Measurements from ENCODE around the gene RNF167.

Gene RNF167

GRCh38 chr17:4958102-4958501, 18.0 kb downstream of the RNF167 start:
- DNase-seq = no peak

GRCh38 chr17:4959261-4959965, 19.3 kb downstream of the RNF167 start:
- DNase-seq = no peak

- no peak for DNase-seq
These were observed 20.3 kb downstream of the RNF167 start for GRCh38 chr17:4960279-4960922.

- no peak for DNase-seq
These were observed 25.4 kb downstream of the RNF167 start for GRCh38 chr17:4965311-4965986.

- DNase-seq = peak; percentile 99
These were observed 26.9 kb downstream of the RNF167 start for GRCh38 chr17:4966844-4967538.

GRCh38 chr17:4967539-4968485, 27.7 kb downstream of the RNF167 start, which contains the start of gene SPAG7:
TSS of gene SPAG7 (minus strand) at chr17:4967817. CDS start at chr17:4967804, 13 bp downstream.
- peak; percentile 97 for DNase-seq

GRCh38 chr17:4968486-4969046, 28.5 kb downstream of the RNF167 start:
- DNase-seq = no peak

- no peak for DNase-seq
These were observed 29.0 kb downstream of the RNF167 start for GRCh38 chr17:4969047-4969550.

- DNase-seq = no peak
These were observed 29.6 kb downstream of the RNF167 start for GRCh38 chr17:4969551-4970173.

- no peak for DNase-seq
These were observed 30.2 kb downstream of the RNF167 start for GRCh38 chr17:4970273-4970672.

- DNase-seq = no peak
These were observed 31.8 kb downstream of the RNF167 start for GRCh38 chr17:4971826-4972225.

- no peak for DNase-seq
These were observed 32.3 kb downstream of the RNF167 start for GRCh38 chr17:4972322-4972721.

GRCh38 chr17:4972752-4973151, 32.7 kb downstream of the RNF167 start:
- no peak for DNase-seq

- no peak for DNase-seq
These were observed 33.4 kb downstream of the RNF167 start for GRCh38 chr17:4973256-4974114.

- DNase-seq = no peak
These were observed 34.1 kb downstream of the RNF167 start for GRCh38 chr17:4974115-4974670.

GRCh38 chr17:4978726-4979125, 38.7 kb downstream of the RNF167 start:
- DNase-seq = no peak

- DNase-seq = peak; percentile 82
These were observed 40.7 kb downstream of the RNF167 start for GRCh38 chr17:4980644-4981216.

GRCh38 chr17:4982305-4982704, 42.2 kb downstream of the RNF167 start:
- DNase-seq = no peak

- no peak for DNase-seq
These were observed 46.3 kb downstream of the RNF167 start for GRCh38 chr17:4986403-4986802.
